ENCODE measurements around the gene CEBPE. TPM values are rescaled to one million over a fixed set of nuclear protein-coding genes. Genes with fewer than 3 reads are reported as not detected.
A peak's percentile ranks its signal among the peaks of the same experiment; 100 is the strongest.

Gene CEBPE
- total RNA-seq, 1 experiment from 2014 or later: not detected

DNA sequence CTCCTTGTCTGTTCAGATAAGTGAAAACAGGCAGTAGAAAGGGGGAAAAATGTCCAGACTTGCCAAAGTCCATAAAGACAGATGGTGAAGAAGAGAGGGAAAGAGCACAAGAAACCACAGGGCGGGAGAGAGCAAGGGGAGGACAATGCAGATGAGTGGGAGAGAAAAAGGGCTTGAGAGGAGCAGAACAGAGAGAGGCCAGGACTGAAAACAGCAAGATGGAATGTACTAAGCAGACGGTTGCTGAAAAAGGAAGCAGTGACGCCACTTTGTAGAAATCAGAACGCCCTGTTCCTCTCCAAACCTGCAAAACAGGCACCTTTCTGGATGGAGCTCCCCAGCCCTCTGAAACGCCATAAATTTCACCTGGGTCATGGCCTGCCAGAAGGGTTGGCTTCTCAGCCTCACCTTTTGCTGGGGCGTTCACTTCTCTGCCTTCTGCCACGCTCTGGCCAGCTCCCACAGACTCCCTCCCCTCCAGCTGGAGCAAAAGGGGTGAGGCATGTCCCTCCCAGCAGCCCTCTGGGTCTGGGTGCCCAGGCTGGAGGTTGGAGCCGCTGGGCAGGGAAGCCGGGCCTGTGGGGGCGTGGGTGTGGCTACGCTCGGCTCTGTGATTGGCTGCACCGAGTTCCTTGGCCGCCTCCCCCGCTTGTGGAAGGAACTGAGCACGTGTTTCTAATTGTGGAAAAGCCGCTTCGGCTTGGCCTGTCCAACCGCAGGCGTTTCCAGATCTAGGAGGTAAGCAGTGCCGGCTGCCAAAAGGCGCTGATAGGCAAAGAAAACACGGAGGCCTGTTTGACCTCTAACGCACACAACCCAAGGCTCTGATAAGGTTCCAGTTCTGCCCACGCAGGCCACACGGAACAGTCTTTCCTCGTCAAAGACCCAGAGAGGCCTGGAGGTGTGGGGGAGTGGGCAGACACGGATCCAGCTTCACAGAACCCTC, 35.1 kb upstream of the CEBPE start:
- intact Hi-C loops (cut with micrococcal nuclease; ENCODE audit: unreplicated experiment): no loop called here
- H3K4me3 Mint-ChIP-seq (ENCODE audit: low read depth, unreplicated experiment): no peak overlapping the region
- TF ChIP-seq, protein P1, sequence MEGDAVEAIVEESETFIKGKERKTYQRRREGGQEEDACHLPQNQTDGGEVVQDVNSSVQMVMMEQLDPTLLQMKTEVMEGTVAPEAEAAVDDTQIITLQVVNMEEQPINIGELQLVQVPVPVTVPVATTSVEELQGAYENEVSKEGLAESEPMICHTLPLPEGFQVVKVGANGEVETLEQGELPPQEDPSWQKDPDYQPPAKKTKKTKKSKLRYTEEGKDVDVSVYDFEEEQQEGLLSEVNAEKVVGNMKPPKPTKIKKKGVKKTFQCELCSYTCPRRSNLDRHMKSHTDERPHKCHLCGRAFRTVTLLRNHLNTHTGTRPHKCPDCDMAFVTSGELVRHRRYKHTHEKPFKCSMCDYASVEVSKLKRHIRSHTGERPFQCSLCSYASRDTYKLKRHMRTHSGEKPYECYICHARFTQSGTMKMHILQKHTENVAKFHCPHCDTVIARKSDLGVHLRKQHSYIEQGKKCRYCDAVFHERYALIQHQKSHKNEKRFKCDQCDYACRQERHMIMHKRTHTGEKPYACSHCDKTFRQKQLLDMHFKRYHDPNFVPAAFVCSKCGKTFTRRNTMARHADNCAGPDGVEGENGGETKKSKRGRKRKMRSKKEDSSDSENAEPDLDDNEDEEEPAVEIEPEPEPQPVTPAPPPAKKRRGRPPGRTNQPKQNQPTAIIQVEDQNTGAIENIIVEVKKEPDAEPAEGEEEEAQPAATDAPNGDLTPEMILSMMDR (IDR thresholded peaks at IDR 0.05; ENCODE audit: unreplicated experiment): no peak
- H3K36me3 Mint-ChIP-seq (ENCODE audit: insufficient read depth, unreplicated experiment): no peaks in the 10 kb centered on the region
- peak; percentile 47 for DNase-seq
- H3K9me3 Mint-ChIP-seq (ENCODE audit: low read depth, unreplicated experiment): no peaks in the 10 kb centered on the region
- H3K27me3 Mint-ChIP-seq (ENCODE audit: unreplicated experiment): peaks cover 48% of the 10 kb centered on the region
- no peaks in the 10 kb centered on the region for H3K4me1 Mint-ChIP-seq (ENCODE audit: low read depth, unreplicated experiment)
- CTCF ChIA-PET: interaction anchor here (1.0 kb wide), 1 partner anchor 33 kb away, joined by 3 read pairs; no protein-coding TSS in a partner anchor
- no TSS peak for BruUV-seq (replicated peaks)
- no peak overlapping the region for H3K27ac Mint-ChIP-seq (ENCODE audit: unreplicated experiment)

- no TSS peak for BruUV-seq (replicated peaks)
- no peaks in the 10 kb centered on the region for H3K4me1 Mint-ChIP-seq (ENCODE audit: low read depth, unreplicated experiment)
- CTCF ChIA-PET: interaction anchor here (0.7 to 1.0 kb wide), 3 partner anchors 12 to 36 kb away, joined by 3 to 10 read pairs (median 5); no protein-coding TSS in a partner anchor
- intact Hi-C loops (cut with micrococcal nuclease; ENCODE audit: unreplicated experiment): no loop called here
- H3K27ac Mint-ChIP-seq (ENCODE audit: unreplicated experiment): no peak overlapping the region
- H3K36me3 Mint-ChIP-seq (ENCODE audit: insufficient read depth, unreplicated experiment): no peaks in the 10 kb centered on the region
- no peaks in the 10 kb centered on the region for H3K9me3 Mint-ChIP-seq (ENCODE audit: low read depth, unreplicated experiment)
- TF ChIP-seq, protein P1 (IDR thresholded peaks at IDR 0.05; ENCODE audit: unreplicated experiment): no peak
- no peak for DNase-seq
- no peak overlapping the region for H3K4me3 Mint-ChIP-seq (ENCODE audit: low read depth, unreplicated experiment)
- H3K27me3 Mint-ChIP-seq (ENCODE audit: unreplicated experiment): peaks cover 48% of the 10 kb centered on the region
Measured at GRCh38 chr14:23151342-23151741, 32.3 kb upstream of the CEBPE start.

DNA sequence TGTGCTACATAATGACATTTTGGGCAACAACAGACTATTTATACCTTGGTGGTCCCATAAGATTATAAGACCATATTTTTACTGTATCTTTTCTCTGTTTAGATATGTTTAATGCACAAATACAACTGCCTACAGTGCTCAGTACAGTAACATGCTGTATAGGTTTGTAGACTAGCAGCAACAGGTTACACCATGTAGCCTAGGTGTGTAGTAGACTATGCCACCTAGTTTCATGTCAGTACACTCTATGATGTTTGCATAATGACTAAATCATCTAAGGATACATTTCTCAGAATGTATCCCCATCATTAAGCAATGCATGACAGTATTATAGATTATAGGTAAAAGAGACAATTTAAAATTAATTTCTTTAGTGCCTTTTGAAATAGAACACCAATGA, 30.7 kb upstream of the CEBPE start:
- no peaks in the 10 kb centered on the region for H3K4me1 Mint-ChIP-seq (ENCODE audit: low read depth, unreplicated experiment)
- no peak overlapping the region for H3K4me3 Mint-ChIP-seq (ENCODE audit: low read depth, unreplicated experiment)
- CTCF ChIA-PET: interaction anchor here (1.1 kb wide), 1 partner anchor 8 kb away, joined by 4 read pairs; no protein-coding TSS in a partner anchor
- TF ChIP-seq, protein P1 (IDR thresholded peaks at IDR 0.05; ENCODE audit: unreplicated experiment): no peak
- H3K36me3 Mint-ChIP-seq (ENCODE audit: insufficient read depth, unreplicated experiment): no peaks in the 10 kb centered on the region
- no peak for DNase-seq
- intact Hi-C loops (cut with micrococcal nuclease; ENCODE audit: unreplicated experiment): no loop called here
- H3K27ac Mint-ChIP-seq (ENCODE audit: unreplicated experiment): no peak overlapping the region
- BruUV-seq (replicated peaks): no TSS peak
- H3K9me3 Mint-ChIP-seq (ENCODE audit: low read depth, unreplicated experiment): no peaks in the 10 kb centered on the region
- peaks cover 58% of the 10 kb centered on the region for H3K27me3 Mint-ChIP-seq (ENCODE audit: unreplicated experiment)

DNA sequence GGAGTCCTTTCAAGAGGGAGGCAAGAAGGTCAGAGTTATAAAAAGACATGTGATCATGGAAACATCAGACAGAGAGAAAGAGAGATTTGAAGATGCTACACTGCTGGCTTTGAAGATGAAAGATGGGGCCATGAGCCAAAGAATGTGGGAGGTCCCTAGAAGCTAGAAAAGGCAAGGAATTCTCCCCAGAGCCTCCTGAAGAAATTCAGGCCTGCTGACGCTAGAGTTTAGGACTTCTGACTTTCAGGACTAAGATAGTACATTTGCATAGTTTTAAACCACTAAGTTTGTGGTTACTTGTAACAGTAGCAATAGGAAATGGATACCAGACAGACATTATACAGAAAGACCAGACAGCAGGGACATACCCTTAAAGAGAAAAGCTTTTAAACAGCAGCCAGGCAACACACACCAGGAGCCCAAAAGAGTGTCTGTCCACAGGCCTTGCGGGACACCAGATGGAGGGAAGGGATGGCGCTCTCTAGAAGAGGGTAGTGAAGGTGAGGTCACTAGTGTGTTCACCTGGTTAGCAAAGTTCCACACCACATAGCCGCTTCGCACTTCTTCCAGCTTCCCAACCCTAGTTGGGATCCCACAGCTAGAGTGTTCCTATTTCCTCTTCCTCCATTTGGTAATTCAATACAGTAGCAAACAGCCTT, 29.7 kb upstream of the CEBPE start:
- no peaks in the 10 kb centered on the region for H3K4me1 Mint-ChIP-seq (ENCODE audit: low read depth, unreplicated experiment)
- DNase-seq: no peak
- BruUV-seq (replicated peaks): no TSS peak
- TF ChIP-seq, protein P1 (IDR thresholded peaks at IDR 0.05; ENCODE audit: unreplicated experiment): no peak
- H3K4me3 Mint-ChIP-seq (ENCODE audit: low read depth, unreplicated experiment): no peak overlapping the region
- peaks cover 67% of the 10 kb centered on the region for H3K27me3 Mint-ChIP-seq (ENCODE audit: unreplicated experiment)
- CTCF ChIA-PET: interaction anchor here (1.1 kb wide), 1 partner anchor 7 kb away, joined by 4 read pairs; no protein-coding TSS in a partner anchor
- no peaks in the 10 kb centered on the region for H3K9me3 Mint-ChIP-seq (ENCODE audit: low read depth, unreplicated experiment)
- intact Hi-C loops (cut with micrococcal nuclease; ENCODE audit: unreplicated experiment): no loop called here
- H3K27ac Mint-ChIP-seq (ENCODE audit: unreplicated experiment): no peak overlapping the region
- no peaks in the 10 kb centered on the region for H3K36me3 Mint-ChIP-seq (ENCODE audit: insufficient read depth, unreplicated experiment)

Data from Calu3 (cell line).